Left renal cortex interstitium (tissue), 4 donors: ENCODE results near the gene ELK4. TPM values are rescaled to one million over a fixed set of nuclear protein-coding genes. Genes with fewer than 3 reads are reported as not detected.

Experiments used
- DNase-seq, 4 donors: peaks; one replicate each; pipeline ENCODE4 v3.0.0-alpha.2; 2013; ENCODE audit warnings: low read depth in 4 of 4, low spot score in 2 of 4, missing footprints in 1 of 4
- polyA plus RNA-seq, 4 donors: library from polyadenylated mRNA; unstranded; fragments of 120-200 nt; gene quantifications; one replicate each; pipeline ENCODE4 v1.2.1, GENCODE V29; 2013; ENCODE audit not compliant: insufficient read length in 4 of 4

Gene ELK4
- polyA plus RNA-seq, 4 donors = 13.7 to 26.0 (median 18.0) TPM

GRCh38 chr1:205598841-205599668, 32.8 kb downstream of the ELK4 start:
- peak in 3 of 4 donors; percentile 48 to 67 (median 54) for DNase-seq

GRCh38 chr1:205597691-205598314, 34.0 kb downstream of the ELK4 start:
- peak in 1 of 4 donors; percentile 59 for DNase-seq

GRCh38 chr1:205596876-205597275, 34.9 kb downstream of the ELK4 start:
- DNase-seq = no peak

- DNase-seq = no peak
Measured at GRCh38 chr1:205595861-205596260, 36.0 kb downstream of the ELK4 start.

GRCh38 chr1:205595435-205595834, 36.4 kb downstream of the ELK4 start:
- no peak for DNase-seq

GRCh38 chr1:205594846-205595245, 37.0 kb downstream of the ELK4 start:
- DNase-seq = no peak

GRCh38 chr1:205593967-205594366, 37.8 kb downstream of the ELK4 start:
- DNase-seq = no peak

GRCh38 chr1:205593532-205593931, 38.3 kb downstream of the ELK4 start:
- DNase-seq = no peak

- no peak for DNase-seq
Measured at GRCh38 chr1:205592443-205593003, 39.3 kb downstream of the ELK4 start.

GRCh38 chr1:205591522-205592351, 40.1 kb downstream of the ELK4 start:
- peak in 2 of 4 donors; percentile 67 to 71 for DNase-seq

- no peak for DNase-seq
Measured at GRCh38 chr1:205590777-205591513, 40.9 kb downstream of the ELK4 start.

GRCh38 chr1:205590457-205590768, 41.4 kb downstream of the ELK4 start:
- no peak for DNase-seq

- DNase-seq = no peak
Measured at GRCh38 chr1:205589618-205590456, 42.0 kb downstream of the ELK4 start.

- DNase-seq = no peak
Measured at GRCh38 chr1:205589046-205589445, 42.8 kb downstream of the ELK4 start.

GRCh38 chr1:205588636-205589035, 43.2 kb downstream of the ELK4 start:
- no peak for DNase-seq

- DNase-seq = no peak
Measured at GRCh38 chr1:205587581-205587980, 44.2 kb downstream of the ELK4 start.

- no peak for DNase-seq
Measured at GRCh38 chr1:205585835-205586785, 45.7 kb downstream of the ELK4 start.

- DNase-seq = no peak
Measured at GRCh38 chr1:205585169-205585834, 46.5 kb downstream of the ELK4 start.
